Natural killer cell (primary cell): Measurements from ENCODE around the gene LDHAL6A. TPM values are rescaled to one million over a fixed set of nuclear protein-coding genes. Genes with fewer than 3 reads are reported as not detected.
A peak's percentile ranks its signal among the peaks of the same experiment; 100 is the strongest.

Source experiments
- ATAC-seq, 3 donors: fragments of 150-1000 bp in 2 of 3; fragments of 200-7000 bp in 1 of 3; cut with Tn5 transposase; 1 replicate in 1 of 3; 2 replicates in 2 of 3; pipeline ENCODE4 v1.10.0; 2021; ENCODE audit warnings: mild to moderate bottlenecking in 2 of 3, moderate library complexity in 2 of 3
- DNase-seq, 2 donors: peaks; one replicate each; pipeline versions ENCODE4 v3.0.0 to v3.0.0-alpha.2; 2013 to 2021; ENCODE audit warnings: mixed read lengths in 1 of 2
- H3K27ac ChIP-seq: one replicate; pipeline ENCODE4 v1.5.1; 2013; ENCODE audit warnings: mild to moderate bottlenecking, low read length
- H3K27me3 ChIP-seq: one replicate; pipeline ENCODE4 v1.6.1; 2013; ENCODE audit warnings: low read length; ENCODE audit not compliant: control insufficient read depth, insufficient read depth
- H3K36me3 ChIP-seq: one replicate; pipeline ENCODE4 v1.6.1; 2013; ENCODE audit warnings: low read length; ENCODE audit not compliant: control insufficient read depth, insufficient read depth
- H3K4me1 ChIP-seq: one replicate; pipeline ENCODE4 v1.6.1; 2013; ENCODE audit warnings: low read length; ENCODE audit not compliant: control insufficient read depth, insufficient read depth
- H3K4me3 ChIP-seq: one replicate; pipeline ENCODE4 v1.5.1; 2013; ENCODE audit warnings: low read length
- H3K9me3 ChIP-seq: one replicate; pipeline ENCODE4 v1.6.1; 2013; ENCODE audit warnings: low read length; ENCODE audit not compliant: control insufficient read depth, insufficient read depth
- H3K27ac Mint-ChIP-seq, 2 donors: one replicate each; pipeline ENCODE4 v1.8.0; 2022; ENCODE audit warnings: mild to moderate bottlenecking in 2 of 2, mixed read lengths in 2 of 2, moderate library complexity in 1 of 2
- H3K27me3 Mint-ChIP-seq, 2 donors: one replicate each; pipeline ENCODE4 v1.8.0; 2022; ENCODE audit warnings: low read depth in 2 of 2, mixed read lengths in 2 of 2
- H3K36me3 Mint-ChIP-seq: one replicate; pipeline ENCODE4 v1.8.0; 2022; ENCODE audit warnings: mixed read lengths
- H3K4me1 Mint-ChIP-seq, 2 donors: one replicate each; pipeline ENCODE4 v1.8.0; 2022; ENCODE audit warnings: mixed read lengths in 2 of 2
- H3K4me3 Mint-ChIP-seq: one replicate; pipeline ENCODE4 v1.8.0; 2022; ENCODE audit warnings: mild to moderate bottlenecking, moderate library complexity, mixed read lengths
- H3K9me3 Mint-ChIP-seq, 2 donors: one replicate each; pipeline ENCODE4 v1.8.0; 2022; ENCODE audit warnings: mixed read lengths in 2 of 2
- WGBS: methylation state at CpG from one replicate; pipeline ENCODE4 v1.1.7; 2013; ENCODE audit warnings: missing lambda C conversion rate; ENCODE audit not compliant: insufficient coverage; 5-methylcytosine and 5-hydroxymethylcytosine counted together
- intact Hi-C: fragments of 100-400 bp; cut with micrococcal nuclease; formaldehyde crosslinking; loops from one replicate; pipeline ENCODE4 v1.14.2; 2022
- total RNA-seq, 4 donors: library from RNA; stranded (reverse); fragments of 120-200 nt in 1 of 4; gene quantifications; one replicate each; pipeline versions ENCODE4 v1.2.3 to v1.2.4, GENCODE V29; 2013 to 2022
- TF ChIP-seq, protein P1 (sequence below): fragments of 200-600 bp; IDR thresholded peaks from one replicate; pipeline ENCODE4 v1.8.0; 2022; ENCODE audit warnings: antibody characterized with exemption

LDHAL6A gene
- total RNA-seq, 3 donors from 2014 or later (not counting 1 experiment from before 2014, with no cell fraction given): 0.15 to 0.82 (median 0.72) TPM

DNA sequence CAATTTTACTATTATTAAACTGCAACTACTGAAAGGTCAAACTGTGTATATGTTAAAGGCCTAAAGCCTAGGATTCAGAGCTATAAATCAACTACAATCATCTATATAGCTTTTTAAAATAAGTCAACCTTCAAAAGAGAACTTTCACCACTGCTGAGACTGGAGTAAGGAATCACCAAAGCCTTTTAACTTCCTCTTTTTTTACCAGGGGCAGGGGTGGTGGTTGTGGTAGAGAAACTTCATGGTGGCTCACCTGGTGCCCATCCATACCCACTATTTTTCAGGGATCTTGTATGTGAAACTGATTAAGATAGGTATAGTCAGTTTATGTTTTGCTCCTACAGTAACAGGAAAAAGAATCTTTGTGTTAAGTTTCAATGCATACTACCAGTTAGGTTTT is 39.6 kb downstream of the LDHAL6A start:
- H3K4me3 ChIP-seq: no peak overlapping the region
- H3K27ac ChIP-seq: no peak overlapping the region
- ATAC-seq: no peak
- H3K36me3 Mint-ChIP-seq: peaks cover 8% of the 10 kb centered on the region
- no peaks in the 10 kb centered on the region for H3K27me3 ChIP-seq
- peak overlapping the region in 1 of 2 donors; percentile 52 for H3K27ac Mint-ChIP-seq
- no peak overlapping the region for H3K4me3 Mint-ChIP-seq
- intact Hi-C loops: no loop called here
- H3K4me1 ChIP-seq: no peaks in the 10 kb centered on the region
- no peaks in the 10 kb centered on the region for H3K9me3 ChIP-seq
- peaks cover 59% of the 10 kb centered on the region for H3K36me3 ChIP-seq
- H3K9me3 Mint-ChIP-seq: no peaks in the 10 kb centered on the region
- peaks cover 5 to 22% of the 10 kb centered on the region in 2 donors for H3K4me1 Mint-ChIP-seq
- no peak for DNase-seq
- TF ChIP-seq, protein P1, sequence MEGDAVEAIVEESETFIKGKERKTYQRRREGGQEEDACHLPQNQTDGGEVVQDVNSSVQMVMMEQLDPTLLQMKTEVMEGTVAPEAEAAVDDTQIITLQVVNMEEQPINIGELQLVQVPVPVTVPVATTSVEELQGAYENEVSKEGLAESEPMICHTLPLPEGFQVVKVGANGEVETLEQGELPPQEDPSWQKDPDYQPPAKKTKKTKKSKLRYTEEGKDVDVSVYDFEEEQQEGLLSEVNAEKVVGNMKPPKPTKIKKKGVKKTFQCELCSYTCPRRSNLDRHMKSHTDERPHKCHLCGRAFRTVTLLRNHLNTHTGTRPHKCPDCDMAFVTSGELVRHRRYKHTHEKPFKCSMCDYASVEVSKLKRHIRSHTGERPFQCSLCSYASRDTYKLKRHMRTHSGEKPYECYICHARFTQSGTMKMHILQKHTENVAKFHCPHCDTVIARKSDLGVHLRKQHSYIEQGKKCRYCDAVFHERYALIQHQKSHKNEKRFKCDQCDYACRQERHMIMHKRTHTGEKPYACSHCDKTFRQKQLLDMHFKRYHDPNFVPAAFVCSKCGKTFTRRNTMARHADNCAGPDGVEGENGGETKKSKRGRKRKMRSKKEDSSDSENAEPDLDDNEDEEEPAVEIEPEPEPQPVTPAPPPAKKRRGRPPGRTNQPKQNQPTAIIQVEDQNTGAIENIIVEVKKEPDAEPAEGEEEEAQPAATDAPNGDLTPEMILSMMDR: no peak
- H3K27me3 Mint-ChIP-seq: no peaks in the 10 kb centered on the region

DNA sequence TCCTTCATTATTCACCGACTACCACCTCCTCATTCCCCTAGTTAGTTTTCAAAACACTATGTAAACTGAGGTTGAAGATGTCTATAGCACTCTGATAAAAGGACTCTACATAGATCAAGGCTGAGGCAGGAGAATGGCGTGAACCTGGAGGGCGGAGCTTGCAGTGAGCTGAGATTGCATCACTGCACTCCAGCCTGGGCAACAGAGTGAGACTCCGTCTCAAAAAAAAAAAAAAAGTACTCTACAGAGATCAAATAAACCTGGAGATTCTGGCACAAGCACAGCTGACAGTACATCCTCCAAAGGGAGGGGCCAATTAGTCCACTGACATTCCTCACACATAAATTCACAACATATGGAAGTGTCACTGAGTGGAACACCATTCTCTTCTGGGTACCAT is 40.0 kb downstream of the LDHAL6A start:
- no peaks in the 10 kb centered on the region for H3K27me3 Mint-ChIP-seq
- no peaks in the 10 kb centered on the region for H3K4me1 ChIP-seq
- 100% methylated on average over 3 of the region's 4 CpGs for WGBS
- TF ChIP-seq, protein P1: no peak
- H3K4me3 ChIP-seq: no peak overlapping the region
- H3K36me3 ChIP-seq: peaks cover 58% of the 10 kb centered on the region
- ATAC-seq (no peak), DNase-seq (no peak)
- no peaks in the 10 kb centered on the region for H3K9me3 ChIP-seq
- peaks cover 2 to 18% of the 10 kb centered on the region in 2 donors for H3K4me1 Mint-ChIP-seq
- no peaks in the 10 kb centered on the region for H3K9me3 Mint-ChIP-seq
- intact Hi-C loops: no loop called here
- peaks cover 4% of the 10 kb centered on the region for H3K36me3 Mint-ChIP-seq
- no peak overlapping the region for H3K4me3 Mint-ChIP-seq
- H3K27ac ChIP-seq: no peak overlapping the region
- H3K27me3 ChIP-seq: no peaks in the 10 kb centered on the region
- no peak overlapping the region for H3K27ac Mint-ChIP-seq

DNA sequence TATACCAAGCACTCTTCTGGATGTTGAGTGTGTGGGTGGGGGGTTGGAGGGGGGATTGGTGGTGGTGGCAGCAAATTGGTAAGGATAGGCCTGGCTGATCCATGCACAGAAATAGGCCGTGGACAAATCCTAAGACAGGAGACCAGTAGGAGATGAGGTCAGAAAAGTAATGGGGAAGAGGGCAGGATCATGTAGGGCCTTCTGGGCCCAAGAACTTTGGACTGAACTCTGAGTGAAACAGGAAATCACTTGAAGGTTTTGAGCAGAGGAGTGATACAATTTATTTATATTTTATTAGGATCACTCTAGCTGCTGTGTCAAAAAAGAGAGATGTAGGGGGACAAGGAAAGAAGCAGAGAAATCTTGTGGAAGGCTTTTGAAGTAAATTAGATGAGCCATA is 42.4 kb downstream of the LDHAL6A start:
- H3K4me1 ChIP-seq: no peaks in the 10 kb centered on the region
- no peaks in the 10 kb centered on the region for H3K27me3 Mint-ChIP-seq
- ATAC-seq (no peak), DNase-seq (no peak)
- no peak overlapping the region for H3K27ac ChIP-seq
- no peaks in the 10 kb centered on the region for H3K9me3 Mint-ChIP-seq
- WGBS: 97% methylated on average over 1 of the region's 1 CpG
- H3K9me3 ChIP-seq: no peaks in the 10 kb centered on the region
- peaks cover 73% of the 10 kb centered on the region for H3K36me3 ChIP-seq
- H3K27me3 ChIP-seq: no peaks in the 10 kb centered on the region
- no peak overlapping the region for H3K4me3 Mint-ChIP-seq
- peaks cover 14% of the 10 kb centered on the region for H3K36me3 Mint-ChIP-seq
- TF ChIP-seq, protein P1: no peak
- intact Hi-C loops: no loop called here
- H3K4me3 ChIP-seq: no peak overlapping the region
- peak overlapping the region; percentile 1 to 23 for H3K27ac Mint-ChIP-seq
- peaks cover 0 to 13% of the 10 kb centered on the region in 2 donors for H3K4me1 Mint-ChIP-seq

DNA sequence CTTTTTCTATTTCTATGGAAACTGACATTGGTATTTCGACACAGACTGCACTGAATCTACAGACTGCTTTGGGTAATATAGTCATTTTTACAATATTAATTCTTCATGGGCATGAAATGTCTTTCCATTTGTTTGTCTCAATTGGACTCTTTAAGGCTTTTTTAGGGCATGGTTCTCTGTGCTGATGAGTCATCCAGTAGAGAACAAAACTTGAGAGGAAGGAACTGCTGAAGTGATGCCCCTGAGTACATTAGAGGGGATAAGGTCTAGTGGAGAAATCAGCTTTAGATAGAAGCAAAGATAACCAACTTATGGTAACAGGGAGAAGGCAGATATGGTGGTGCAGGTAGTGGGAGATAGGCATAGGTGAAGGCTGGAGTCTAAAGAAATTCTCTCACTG is 46.0 kb downstream of the LDHAL6A start:
- Histone ChIP-seq H3K27ac (no peak overlapping the region), H3K36me3 (peaks cover 73% of the 10 kb centered on the region), H3K9me3 (no peaks in the 10 kb centered on the region), H3K4me1 (no peaks in the 10 kb centered on the region), H3K27me3 (no peaks in the 10 kb centered on the region), H3K4me3 (no peak overlapping the region)
- H3K4me3 Mint-ChIP-seq: no peak overlapping the region
- WGBS: no CpG with 5 or more reads among the region's 1 CpG
- intact Hi-C loops: loop anchor here (10.0 kb wide), 1 partner anchor 257 kb away; the partner anchor contains the start of gene SAA2
- H3K9me3 Mint-ChIP-seq: no peaks in the 10 kb centered on the region
- no peaks in the 10 kb centered on the region for H3K27me3 Mint-ChIP-seq
- peaks cover 14% of the 10 kb centered on the region for H3K36me3 Mint-ChIP-seq
- no peaks in the 10 kb centered on the region for H3K4me1 Mint-ChIP-seq
- TF ChIP-seq, protein P1: no peak
- peak overlapping the region in 1 of 2 donors; percentile 1 for H3K27ac Mint-ChIP-seq
- ATAC-seq (no peak), DNase-seq (no peak)
